ENCODE results near the gene ATCAY. TPM values are rescaled to one million over a fixed set of nuclear protein-coding genes. Genes with fewer than 3 reads are reported as not detected.
"Not testable (repeated sequence)": the region's sequence is repeated elsewhere in the genome, so short reads cannot be mapped to it uniquely, and the experiment has no call there.

The ATCAY gene
- polyA plus RNA-seq, 6 donors from 2014 or later = not detected

DNA sequence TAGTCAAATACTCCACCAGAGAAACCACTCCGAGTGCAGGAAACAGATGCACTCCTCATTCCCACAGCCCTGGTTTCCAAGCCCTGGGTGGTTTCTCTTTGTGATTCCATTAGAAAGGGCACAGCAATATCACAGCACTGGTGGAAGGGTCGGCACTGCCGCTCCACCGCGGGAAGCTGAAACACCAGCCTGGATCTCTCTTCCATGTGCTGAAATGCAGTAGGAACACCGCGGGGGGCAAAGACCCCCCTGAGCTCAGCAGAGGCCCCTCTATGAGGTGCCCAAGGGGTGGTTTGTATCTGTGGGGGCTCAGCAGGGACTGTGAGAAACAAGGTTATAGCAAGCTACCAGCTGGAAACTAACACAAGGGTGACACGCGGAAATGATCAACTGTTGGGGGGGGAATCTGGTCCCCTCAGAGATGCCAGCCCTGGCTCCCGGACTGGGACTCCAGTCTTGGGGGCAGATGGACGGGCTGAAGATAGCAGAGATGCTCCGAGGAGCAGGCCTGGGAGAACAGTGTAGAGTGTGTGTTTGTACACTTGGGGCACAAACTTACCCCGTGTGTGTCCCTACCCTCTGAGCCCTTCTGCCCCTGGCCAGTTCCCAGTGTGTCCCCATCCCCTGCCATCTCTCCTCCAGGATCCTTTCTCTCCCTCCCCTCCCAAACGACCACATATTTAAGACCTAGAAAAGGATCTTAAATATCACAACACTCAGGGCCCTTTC, 13.4 kb upstream of the ATCAY start:
- H3K9me3 Mint-ChIP-seq = peaks cover 3 to 9% (median 7%) of the 10 kb centered on the region in 7 donors
- peaks cover 28 to 50% (median 36%) of the 10 kb centered on the region in 3 donors for H3K27me3 Mint-ChIP-seq
- peaks cover 8 to 13% (median 12%) of the 10 kb centered on the region in 3 donors for H3K4me1 Mint-ChIP-seq
- ATAC-seq (ENCODE audit: low read depth in 2 of 2) = no peak
- peaks cover 0 to 10% of the 10 kb centered on the region in 2 donors for H3K36me3 Mint-ChIP-seq
- no peak for DNase-seq
- H3K4me3 Mint-ChIP-seq = peak overlapping the region in 3 of 8 donors; percentile 24 to 62 (median 47)
- H3K27ac Mint-ChIP-seq = no peak overlapping the region

DNA sequence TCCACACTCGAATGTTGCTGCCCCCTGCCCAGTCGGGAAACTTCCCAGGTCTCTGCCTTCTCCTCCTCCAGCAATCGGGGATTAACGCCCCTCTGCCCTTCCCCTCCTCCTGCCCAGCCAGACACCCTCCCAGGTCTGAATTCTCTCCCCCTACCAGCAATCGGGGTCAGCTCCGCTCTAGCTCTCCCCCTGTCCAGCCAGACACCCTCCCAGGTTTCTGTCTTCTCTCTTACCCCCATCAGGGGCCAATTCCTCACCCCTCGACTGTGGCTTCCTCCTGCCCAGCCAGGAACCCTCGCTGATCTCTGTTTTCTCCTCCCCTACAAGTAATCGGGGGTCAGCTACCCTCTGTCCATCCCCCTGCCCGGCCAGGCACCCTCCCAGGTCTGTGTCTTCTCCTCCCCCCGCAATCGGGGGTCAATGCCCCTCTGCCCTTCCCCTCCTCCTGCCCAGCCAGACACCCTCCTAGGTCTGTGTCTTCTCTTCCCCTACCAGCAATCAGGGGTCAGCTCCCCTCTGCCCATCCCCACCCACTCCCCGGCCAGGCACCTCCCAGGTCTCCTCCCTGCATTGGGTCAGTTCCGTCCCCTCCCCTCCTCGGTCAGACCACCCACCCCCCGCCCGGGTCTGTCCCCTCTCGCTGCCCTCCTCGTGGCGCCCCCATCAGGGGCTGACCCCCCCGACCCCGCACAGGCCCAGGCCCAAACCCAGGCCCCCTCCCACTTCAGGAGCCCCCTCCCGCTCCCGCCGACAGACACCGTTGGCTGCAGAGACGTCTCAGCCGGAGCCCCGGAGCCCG, 12.3 kb upstream of the ATCAY start:
- ATAC-seq (ENCODE audit: low read depth in 2 of 2) (no peak), DNase-seq (no peak)
- Mint-ChIP-seq H3K36me3 (peaks cover 0 to 10% of the 10 kb centered on the region in 2 donors), H3K4me3 (peak overlapping the region in 4 of 8 donors; percentile 10 to 56 (median 44)), H3K27me3 (peaks cover 31 to 52% (median 36%) of the 10 kb centered on the region in 3 donors), H3K4me1 (peaks cover 8 to 13% (median 12%) of the 10 kb centered on the region in 3 donors), H3K27ac (peak overlapping the region in 2 of 6 donors; percentile 33 to 91), H3K9me3 (peaks cover 3 to 9% (median 7%) of the 10 kb centered on the region in 7 donors)

DNA sequence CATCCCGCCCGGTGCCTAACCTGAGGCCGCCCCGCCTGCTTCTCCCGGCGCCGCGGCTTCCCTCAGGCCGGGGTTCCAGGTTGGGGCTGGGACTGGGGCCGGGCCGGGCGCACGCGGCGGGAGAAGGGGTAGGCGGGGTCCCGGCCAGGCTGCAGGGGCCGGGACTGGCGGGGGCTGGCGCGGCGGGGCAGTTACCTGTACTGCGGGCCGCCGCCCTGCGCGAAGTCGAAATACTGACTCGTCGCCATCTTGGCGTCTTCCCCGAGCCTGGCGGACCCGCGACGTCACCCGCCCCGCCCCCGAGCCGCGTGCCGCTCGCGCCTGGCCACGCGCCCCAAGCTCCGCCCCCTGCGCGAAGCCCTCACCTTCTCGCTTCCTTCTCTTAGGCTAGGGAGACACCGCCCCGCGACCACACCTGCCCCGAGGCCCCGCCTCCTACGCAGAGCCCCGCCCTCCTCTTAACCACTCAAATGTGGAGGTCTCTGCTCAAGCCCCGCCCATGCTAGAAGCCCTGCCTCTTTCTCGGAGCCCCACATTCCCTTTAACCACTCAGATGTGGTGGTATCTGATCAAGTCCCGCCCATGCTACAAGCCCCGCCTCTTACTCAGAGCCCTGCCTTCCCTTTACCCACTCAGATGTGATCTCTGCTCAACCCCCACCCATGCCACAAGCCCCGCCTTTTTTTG, 11.6 kb upstream of the ATCAY start, which contains the start of gene ZFR2:
Gene ZFR2, minus strand, starts transcription at position 269 of the 687 bp plus-strand sequence. Its CDS starts 21 bp downstream, at position 248.
- H3K27me3 Mint-ChIP-seq = peaks cover 34 to 58% (median 36%) of the 10 kb centered on the region in 3 donors
- ATAC-seq (ENCODE audit: low read depth in 2 of 2) (peak; percentile 44 to 48), DNase-seq (no peak)
- H3K36me3 Mint-ChIP-seq = peaks cover 0 to 10% of the 10 kb centered on the region in 2 donors
- peaks cover 8 to 13% (median 12%) of the 10 kb centered on the region in 3 donors for H3K4me1 Mint-ChIP-seq
- peak within 1 kb of the TSS in 7 of 8 donors; percentile 38 to 82 (median 69) for H3K4me3 Mint-ChIP-seq
- H3K9me3 Mint-ChIP-seq = peaks cover 3 to 9% (median 7%) of the 10 kb centered on the region in 7 donors
- peak within 1 kb of the TSS in 4 of 6 donors; percentile 33 to 91 (median 38) for H3K27ac Mint-ChIP-seq

DNA sequence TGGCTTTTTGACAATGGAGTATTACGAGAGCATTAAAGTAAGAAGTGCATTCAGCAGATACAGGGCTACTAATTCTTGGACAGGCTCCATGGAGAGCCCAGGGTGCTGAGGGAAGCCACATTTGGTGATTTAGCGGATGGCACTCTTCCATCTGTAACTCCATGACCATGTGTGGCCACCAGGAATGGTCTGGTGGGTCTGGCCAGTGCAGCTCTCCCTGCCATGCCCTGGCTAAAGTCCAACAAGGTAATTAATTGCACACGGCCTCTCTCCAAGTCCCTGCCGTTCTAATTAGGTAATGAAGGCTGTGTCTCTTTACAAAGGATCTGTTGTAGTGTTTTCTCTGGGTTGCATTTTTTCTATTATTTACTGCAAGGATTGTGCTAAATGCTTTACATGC, 7.3 kb upstream of the ATCAY start:
- Mint-ChIP-seq H3K4me3 (no peak overlapping the region), H3K9me3 (peaks cover 2 to 15% (median 7%) of the 10 kb centered on the region in 7 donors), H3K36me3 (peaks cover 0 to 10% of the 10 kb centered on the region in 2 donors), H3K27me3 (peaks cover 27 to 60% (median 27%) of the 10 kb centered on the region in 3 donors), H3K27ac (no peak overlapping the region), H3K4me1 (peaks cover 8 to 10% (median 8%) of the 10 kb centered on the region in 3 donors)
- no peak for ATAC-seq (ENCODE audit: low read depth in 2 of 2)
- no peak for DNase-seq

DNA sequence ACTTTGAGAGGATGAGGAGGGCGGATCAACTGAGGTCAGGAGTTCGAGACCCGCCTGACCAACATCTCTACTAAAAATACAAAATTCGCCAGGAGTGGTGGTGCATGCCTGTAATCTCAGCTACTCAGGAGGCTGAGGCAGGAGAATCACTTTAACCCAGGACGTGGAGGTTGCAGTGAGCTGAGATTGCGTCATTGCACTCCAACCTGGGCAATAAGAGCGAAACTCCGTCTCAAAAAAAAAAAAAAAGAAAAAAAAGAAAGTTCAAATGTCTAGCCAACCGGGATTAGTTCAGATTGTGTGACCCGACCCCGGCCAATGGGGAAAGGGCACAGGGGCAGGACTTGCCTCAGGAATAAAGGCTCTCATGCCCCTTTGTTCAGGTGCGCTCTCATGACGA, 5.8 kb upstream of the ATCAY start:
- not testable (repeated sequence) for H3K4me3 Mint-ChIP-seq; ATAC-seq (ENCODE audit: low read depth in 2 of 2); DNase-seq; H3K9me3 Mint-ChIP-seq; H3K27ac Mint-ChIP-seq; H3K4me1 Mint-ChIP-seq; H3K36me3 Mint-ChIP-seq
- peaks cover 19 to 62% (median 23%) of the 10 kb centered on the region in 3 donors for H3K27me3 Mint-ChIP-seq

DNA sequence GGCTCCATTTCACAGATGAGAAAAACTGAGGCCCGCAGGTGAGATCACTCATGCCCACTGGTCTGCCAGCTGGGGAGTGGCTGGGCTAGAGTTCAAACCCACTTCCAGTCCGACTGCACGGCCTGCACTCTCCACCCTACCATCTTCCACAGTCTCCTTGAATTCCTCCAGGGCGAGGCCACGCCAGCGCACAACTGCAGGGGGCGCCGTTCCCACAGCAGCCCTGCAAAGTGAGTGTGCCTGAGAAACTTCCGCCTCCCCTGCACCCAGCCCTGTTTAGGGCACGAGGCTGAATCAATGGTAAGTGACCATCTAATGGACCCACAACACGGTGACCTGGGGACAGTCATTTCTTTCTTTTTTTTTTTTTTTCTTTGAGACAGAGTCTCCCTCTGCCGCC, 829 bp upstream of the ATCAY start:
- ATAC-seq (ENCODE audit: low read depth in 2 of 2) (no peak), DNase-seq (no peak)
- H3K36me3 Mint-ChIP-seq = no peaks in the 10 kb centered on the region
- H3K4me1 Mint-ChIP-seq = peaks cover 5 to 13% (median 6%) of the 10 kb centered on the region in 3 donors
- peaks cover 0 to 4% (median 0%) of the 10 kb centered on the region in 7 donors for H3K9me3 Mint-ChIP-seq
- peak overlapping the region in 1 of 8 donors; percentile 10 for H3K4me3 Mint-ChIP-seq
- H3K27me3 Mint-ChIP-seq = peaks cover 22 to 63% (median 36%) of the 10 kb centered on the region in 3 donors
- no peak overlapping the region for H3K27ac Mint-ChIP-seq

DNA sequence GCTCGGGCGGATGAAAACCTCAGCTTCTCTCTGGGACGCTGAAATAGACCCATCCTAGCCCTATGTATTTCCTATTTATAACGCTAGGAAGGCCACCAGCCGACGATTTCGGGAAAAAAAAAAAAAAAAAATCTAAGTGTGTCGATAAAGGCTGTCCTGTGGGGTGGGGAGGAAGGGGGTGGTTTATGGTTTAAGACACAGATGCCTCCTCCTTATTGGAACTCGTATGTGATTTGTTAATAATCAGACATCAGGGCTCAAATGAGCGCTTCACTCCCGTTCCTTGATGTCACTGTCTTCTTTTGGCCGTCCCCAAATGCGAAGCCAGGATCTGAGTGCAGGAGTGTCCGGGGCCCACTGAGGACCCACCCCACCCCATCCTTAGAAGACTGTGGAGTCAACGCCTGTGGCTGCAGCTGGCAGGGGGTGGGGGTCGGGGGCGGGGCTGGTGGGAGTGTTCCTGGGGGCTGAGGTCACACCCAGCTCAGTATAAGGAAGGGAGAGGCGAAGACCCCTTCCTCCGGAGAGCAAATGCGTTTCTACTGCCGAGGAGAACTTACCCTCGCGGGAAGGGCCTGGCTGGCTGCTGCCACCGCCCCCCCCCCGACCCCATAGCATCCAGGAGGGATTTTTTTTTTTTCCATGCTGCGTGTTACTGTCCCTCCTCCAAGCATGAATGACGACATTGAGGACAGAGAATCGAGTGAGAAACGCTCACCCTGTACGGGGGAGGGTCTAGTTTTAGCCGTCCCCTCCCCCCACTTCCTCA, 971 bp downstream of the ATCAY start:
- Mint-ChIP-seq H3K27ac (peak overlapping the region in 1 of 6 donors; percentile 35), H3K9me3 (no peaks in the 10 kb centered on the region)

DNA sequence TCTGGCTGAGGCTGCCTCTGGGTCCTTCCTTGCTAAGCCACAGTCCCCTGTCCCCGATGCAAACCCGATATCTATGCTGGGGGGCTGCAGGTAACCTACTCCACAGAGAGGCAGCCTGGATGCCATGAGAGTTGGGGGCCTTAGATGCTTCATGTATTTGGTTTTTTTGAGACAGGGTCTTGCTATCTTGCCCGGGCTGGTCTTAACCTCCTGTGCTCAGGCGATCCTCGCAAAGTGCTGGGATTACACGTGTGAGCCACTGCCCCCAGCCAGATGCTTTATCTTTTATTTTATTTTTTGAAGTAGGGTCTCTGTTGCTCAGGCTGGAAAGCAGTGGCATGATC, 1.5 kb downstream of the ATCAY start:
- peak overlapping the region in 6 of 8 donors; percentile 39 to 80 (median 52) for H3K4me3 Mint-ChIP-seq
- H3K27me3 Mint-ChIP-seq = peaks cover 15 to 65% (median 33%) of the 10 kb centered on the region in 3 donors
- DNase-seq = no peak
- H3K27ac Mint-ChIP-seq = no peak overlapping the region
- peaks cover 5 to 13% (median 6%) of the 10 kb centered on the region in 3 donors for H3K4me1 Mint-ChIP-seq
- no peak for ATAC-seq (ENCODE audit: low read depth in 2 of 2)
- no peaks in the 10 kb centered on the region for H3K9me3 Mint-ChIP-seq
- no peaks in the 10 kb centered on the region for H3K36me3 Mint-ChIP-seq

More for the DNA sequence above, 971 bp downstream of the ATCAY start:
- H3K36me3 Mint-ChIP-seq = no peaks in the 10 kb centered on the region
- ATAC-seq (ENCODE audit: low read depth in 2 of 2) (peak; percentile 51 to 70), DNase-seq (no peak)
- peak overlapping the region in 5 of 8 donors; percentile 39 to 80 (median 47) for H3K4me3 Mint-ChIP-seq
- peaks cover 19 to 68% (median 36%) of the 10 kb centered on the region in 3 donors for H3K27me3 Mint-ChIP-seq
- H3K4me1 Mint-ChIP-seq = peaks cover 5 to 13% (median 6%) of the 10 kb centered on the region in 3 donors

DNA sequence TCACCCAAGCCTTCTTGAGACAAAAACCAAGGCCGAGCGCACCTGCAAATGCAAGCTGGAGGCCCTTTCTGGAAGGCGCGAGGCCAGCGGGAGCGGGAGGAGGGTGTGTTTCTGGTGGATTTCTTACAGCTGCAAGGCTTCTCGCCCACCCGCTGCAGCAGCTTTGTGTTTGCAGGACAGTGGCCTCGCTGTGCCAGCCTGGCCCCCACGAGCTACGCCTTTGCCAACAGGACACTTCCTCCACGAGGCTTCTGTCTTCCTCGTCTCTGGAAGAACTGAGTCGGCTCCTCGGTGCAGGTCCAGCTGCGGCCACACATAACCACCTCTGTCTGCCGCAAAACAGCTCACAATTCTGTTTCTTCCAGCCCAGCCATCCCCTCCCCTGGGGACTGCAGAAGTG, 10.1 kb downstream of the ATCAY start:
- peaks cover 0 to 9% (median 5%) of the 10 kb centered on the region in 3 donors for H3K27me3 Mint-ChIP-seq
- no peak for ATAC-seq (ENCODE audit: low read depth in 2 of 2)
- no peak for DNase-seq
- H3K27ac Mint-ChIP-seq = no peak overlapping the region
- H3K9me3 Mint-ChIP-seq = peaks cover 0 to 2% (median 0%) of the 10 kb centered on the region in 7 donors
- H3K36me3 Mint-ChIP-seq = no peaks in the 10 kb centered on the region
- H3K4me3 Mint-ChIP-seq = no peak overlapping the region
- no peaks in the 10 kb centered on the region for H3K4me1 Mint-ChIP-seq

DNA sequence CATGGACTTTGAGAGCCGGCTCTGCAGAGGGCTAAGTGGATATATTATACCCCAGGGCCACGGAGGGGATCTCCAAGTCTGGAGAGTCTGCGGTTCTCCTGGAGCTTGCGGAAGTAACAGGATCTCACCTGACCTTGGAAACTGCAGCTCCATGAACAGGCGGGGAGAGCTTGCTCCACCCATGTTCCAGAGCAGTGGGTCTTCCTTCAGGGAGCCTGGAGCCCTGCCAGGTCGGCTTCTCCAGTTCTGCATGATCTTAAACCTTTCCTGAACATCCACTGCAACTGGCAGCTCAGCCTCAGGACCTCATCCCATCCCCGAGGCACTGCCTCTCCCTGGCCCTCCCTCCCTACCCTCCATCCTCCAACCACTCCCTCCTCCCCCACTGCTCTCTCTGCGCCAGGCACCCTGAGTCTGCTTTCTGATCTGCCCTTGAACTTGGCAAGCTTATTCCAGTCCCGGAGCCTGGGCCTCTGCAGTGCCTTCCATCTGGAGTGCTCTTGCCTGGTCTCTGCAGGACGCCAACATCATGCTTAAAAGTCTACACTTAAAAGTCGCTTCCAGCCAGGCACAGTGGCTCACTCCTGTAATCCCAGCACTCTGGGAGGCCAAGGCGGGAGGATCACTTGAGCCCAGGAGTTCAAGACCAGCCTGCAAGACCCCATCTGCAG, 13.2 kb downstream of the ATCAY start:
- ATAC-seq (ENCODE audit: low read depth in 2 of 2) (no peak), DNase-seq (no peak)
- Mint-ChIP-seq H3K36me3 (no peaks in the 10 kb centered on the region), H3K27ac (no peak overlapping the region), H3K4me1 (no peaks in the 10 kb centered on the region), H3K9me3 (peaks cover 0 to 7% (median 3%) of the 10 kb centered on the region in 7 donors), H3K27me3 (peaks cover 0 to 12% (median 5%) of the 10 kb centered on the region in 3 donors), H3K4me3 (peak overlapping the region in 1 of 8 donors; percentile 15)

DNA sequence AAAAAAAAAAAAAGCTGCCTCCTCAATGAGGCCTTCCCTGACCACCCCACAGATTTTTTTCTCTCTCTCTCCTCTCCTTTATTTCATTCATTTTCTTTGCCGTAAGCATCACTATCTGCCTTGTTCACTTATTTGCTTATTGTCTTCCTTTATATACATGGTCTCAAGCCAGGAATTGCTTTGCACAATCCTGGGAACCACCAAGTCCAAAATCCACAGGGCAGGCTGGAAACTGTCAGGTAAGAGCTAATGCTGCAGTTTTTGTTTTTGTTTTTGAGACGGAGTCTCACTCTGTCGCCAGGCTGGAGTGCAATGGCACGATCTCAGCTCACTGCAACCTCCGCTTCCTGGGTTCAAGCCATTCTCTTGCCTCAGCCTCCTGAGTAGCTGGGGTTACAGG, 14.5 kb downstream of the ATCAY start:
- not testable (repeated sequence) for H3K36me3 Mint-ChIP-seq; H3K4me1 Mint-ChIP-seq; H3K27ac Mint-ChIP-seq; DNase-seq; H3K4me3 Mint-ChIP-seq; ATAC-seq (ENCODE audit: low read depth in 2 of 2)
- H3K9me3 Mint-ChIP-seq = peaks cover 0 to 11% (median 4%) of the 10 kb centered on the region in 7 donors
- H3K27me3 Mint-ChIP-seq = peaks cover 0 to 12% (median 8%) of the 10 kb centered on the region in 3 donors

DNA sequence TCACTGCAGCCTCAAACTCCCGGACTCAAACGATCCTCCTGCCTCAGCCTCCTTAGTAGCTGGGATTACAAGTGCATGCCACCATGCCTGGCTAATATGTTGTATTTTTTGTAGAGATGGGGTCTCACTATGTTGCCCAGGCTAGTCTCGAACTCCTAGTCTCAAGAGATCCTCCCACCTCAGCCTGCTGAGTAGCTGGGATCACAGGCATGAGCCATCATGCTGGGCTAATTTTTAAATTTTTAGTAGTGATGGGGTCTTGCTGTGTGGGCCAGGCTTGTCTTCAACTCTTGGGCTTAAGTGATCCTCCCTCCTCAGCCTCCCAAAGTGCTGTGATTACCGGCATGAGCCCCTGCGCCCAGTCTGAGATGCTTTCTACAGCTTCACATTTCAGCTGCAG, 15.3 kb downstream of the ATCAY start:
- no peak overlapping the region for H3K27ac Mint-ChIP-seq
- no peak overlapping the region for H3K4me3 Mint-ChIP-seq
- peaks cover 8 to 12% (median 8%) of the 10 kb centered on the region in 3 donors for H3K27me3 Mint-ChIP-seq
- no peaks in the 10 kb centered on the region for H3K36me3 Mint-ChIP-seq
- DNase-seq (no peak), ATAC-seq (ENCODE audit: low read depth in 2 of 2) (no peak)
- no peaks in the 10 kb centered on the region for H3K4me1 Mint-ChIP-seq
- H3K9me3 Mint-ChIP-seq = peaks cover 0 to 11% (median 4%) of the 10 kb centered on the region in 7 donors

Data from naive B cell (primary cell).